ENCODE results near the gene PPM1N.

- TF ChIP-seq POLR2A (IDR thresholded peaks at IDR 0.05; ENCODE audit: low read length) (no peak), GATA1 (IDR thresholded peaks at IDR 0.05; ENCODE audit: low read depth, low read length) (no peak)
These were observed 25.5 kb downstream of the PPM1N start for GRCh38 chr19:45523642-45524256.

All from erythroblast (primary cell).